Hepatocyte (in vitro differentiated cells): ENCODE measurements around the gene DCAF6.

ENCODE experiments used
- EZH2phosphoT487 ChIP-seq: fragments of 200-600 bp; sonication (generic); IDR thresholded peaks from one replicate; pipeline ENCODE4 v1.6.1; 2018; ENCODE audit warnings: antibody characterized with exemption, mild to moderate bottlenecking, low read depth, moderate library complexity; ENCODE audit not compliant: unreplicated experiment, severe bottlenecking
- TF ChIP-seq, protein P1 (sequence below): fragments of 200-600 bp; sonication (generic); IDR thresholded peaks from 2 replicates; pipeline ENCODE4 v1.5.1; 2016; ENCODE audit warnings: antibody characterized with exemption, mild to moderate bottlenecking; ENCODE audit not compliant: poor library complexity

- TF ChIP-seq, protein P1, sequence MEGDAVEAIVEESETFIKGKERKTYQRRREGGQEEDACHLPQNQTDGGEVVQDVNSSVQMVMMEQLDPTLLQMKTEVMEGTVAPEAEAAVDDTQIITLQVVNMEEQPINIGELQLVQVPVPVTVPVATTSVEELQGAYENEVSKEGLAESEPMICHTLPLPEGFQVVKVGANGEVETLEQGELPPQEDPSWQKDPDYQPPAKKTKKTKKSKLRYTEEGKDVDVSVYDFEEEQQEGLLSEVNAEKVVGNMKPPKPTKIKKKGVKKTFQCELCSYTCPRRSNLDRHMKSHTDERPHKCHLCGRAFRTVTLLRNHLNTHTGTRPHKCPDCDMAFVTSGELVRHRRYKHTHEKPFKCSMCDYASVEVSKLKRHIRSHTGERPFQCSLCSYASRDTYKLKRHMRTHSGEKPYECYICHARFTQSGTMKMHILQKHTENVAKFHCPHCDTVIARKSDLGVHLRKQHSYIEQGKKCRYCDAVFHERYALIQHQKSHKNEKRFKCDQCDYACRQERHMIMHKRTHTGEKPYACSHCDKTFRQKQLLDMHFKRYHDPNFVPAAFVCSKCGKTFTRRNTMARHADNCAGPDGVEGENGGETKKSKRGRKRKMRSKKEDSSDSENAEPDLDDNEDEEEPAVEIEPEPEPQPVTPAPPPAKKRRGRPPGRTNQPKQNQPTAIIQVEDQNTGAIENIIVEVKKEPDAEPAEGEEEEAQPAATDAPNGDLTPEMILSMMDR, result no peak
- TF ChIP-seq EZH2phosphoT487, result no peak
These were observed 150.0 kb downstream of the DCAF6 start for GRCh38 chr1:168086438-168086837.
